ENCODE results near the gene AIP. TPM values are rescaled to one million over a fixed set of nuclear protein-coding genes. Genes with fewer than 3 reads are reported as not detected.

AIP gene
- total and polyA plus RNA-seq, 2 donors from 2014 or later: 61.5 to 135 TPM

DNA sequence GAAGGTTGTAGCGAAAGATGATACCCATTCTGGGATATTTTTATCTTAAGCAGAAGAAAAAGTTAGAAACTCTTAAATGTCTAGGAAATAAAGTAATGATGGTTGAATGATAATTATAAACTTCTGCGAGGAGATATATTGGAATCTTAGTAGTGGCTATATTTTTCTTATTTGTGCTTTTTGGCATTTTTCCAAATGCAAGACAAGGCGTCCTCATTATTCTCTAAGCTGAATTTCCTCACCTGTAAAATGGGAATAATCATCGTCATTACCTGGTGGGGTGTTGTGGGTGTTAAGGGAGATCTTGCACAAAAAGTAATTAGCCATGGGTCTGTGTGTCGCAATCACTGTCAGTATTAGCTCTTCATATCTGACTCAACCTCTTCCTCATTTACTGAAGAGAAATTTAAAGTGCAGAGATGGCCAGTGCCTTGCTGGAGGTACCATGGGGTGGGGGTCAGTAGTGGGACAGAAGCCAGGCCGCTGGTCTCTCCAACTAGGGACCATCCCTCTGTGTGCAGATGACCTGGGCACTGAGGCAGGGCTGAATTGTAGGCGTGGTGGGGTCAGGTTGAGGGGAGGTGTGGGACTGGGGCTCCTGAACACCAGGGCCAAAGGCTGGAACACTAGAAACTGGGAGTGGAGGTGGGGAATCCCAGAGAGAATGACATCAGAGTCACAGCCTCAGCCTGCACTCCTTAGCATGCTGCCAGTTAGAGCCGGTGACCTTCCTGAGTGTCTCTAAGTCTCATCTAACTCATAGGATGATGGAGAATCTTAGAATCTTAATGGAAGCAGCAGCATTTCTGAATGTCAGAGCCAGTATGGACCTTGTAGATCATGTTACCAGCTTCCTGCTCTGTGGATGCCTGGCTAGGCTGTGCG is 18.2 kb downstream of the AIP start:
- no peak for FAIRE-seq

DNA sequence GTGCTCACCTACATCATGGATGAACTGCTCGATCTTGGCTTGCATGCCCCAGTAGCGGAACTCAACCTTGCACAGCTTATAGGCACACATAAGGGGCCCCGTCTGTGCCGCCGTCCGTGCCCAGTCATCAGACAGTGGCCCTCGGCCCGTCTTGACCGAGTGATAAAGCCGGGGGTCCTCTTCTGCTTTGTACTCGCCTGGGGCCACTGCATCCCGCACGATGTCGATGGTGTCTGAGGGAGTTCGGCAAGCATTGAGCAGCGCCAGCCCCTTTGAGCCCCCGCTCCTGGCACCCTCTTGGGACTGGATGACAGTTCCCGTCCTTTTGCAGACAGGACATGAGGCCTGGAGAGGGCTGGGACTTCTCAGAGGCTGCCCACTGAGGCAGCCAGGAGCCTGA is 19.0 kb downstream of the AIP start:
- DNase-seq (peak in 2 of 5 donors; percentile 33 to 79), FAIRE-seq (no peak)
- no peak overlapping the region for H3K27ac ChIP-seq (ENCODE audit: low read depth in 2 of 2, low read length in 2 of 2)
- TF ChIP-seq, protein P1, sequence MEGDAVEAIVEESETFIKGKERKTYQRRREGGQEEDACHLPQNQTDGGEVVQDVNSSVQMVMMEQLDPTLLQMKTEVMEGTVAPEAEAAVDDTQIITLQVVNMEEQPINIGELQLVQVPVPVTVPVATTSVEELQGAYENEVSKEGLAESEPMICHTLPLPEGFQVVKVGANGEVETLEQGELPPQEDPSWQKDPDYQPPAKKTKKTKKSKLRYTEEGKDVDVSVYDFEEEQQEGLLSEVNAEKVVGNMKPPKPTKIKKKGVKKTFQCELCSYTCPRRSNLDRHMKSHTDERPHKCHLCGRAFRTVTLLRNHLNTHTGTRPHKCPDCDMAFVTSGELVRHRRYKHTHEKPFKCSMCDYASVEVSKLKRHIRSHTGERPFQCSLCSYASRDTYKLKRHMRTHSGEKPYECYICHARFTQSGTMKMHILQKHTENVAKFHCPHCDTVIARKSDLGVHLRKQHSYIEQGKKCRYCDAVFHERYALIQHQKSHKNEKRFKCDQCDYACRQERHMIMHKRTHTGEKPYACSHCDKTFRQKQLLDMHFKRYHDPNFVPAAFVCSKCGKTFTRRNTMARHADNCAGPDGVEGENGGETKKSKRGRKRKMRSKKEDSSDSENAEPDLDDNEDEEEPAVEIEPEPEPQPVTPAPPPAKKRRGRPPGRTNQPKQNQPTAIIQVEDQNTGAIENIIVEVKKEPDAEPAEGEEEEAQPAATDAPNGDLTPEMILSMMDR (IDR thresholded peaks at IDR 0.05; ENCODE audit: borderline replicate concordance, extremely low read depth, insufficient read depth): no peak
- H3K9me3 ChIP-seq (ENCODE audit: control insufficient read depth in 2 of 3, insufficient read depth in 1 of 3, low read length in 3 of 3): no peaks in the 10 kb centered on the region
- H3K36me3 ChIP-seq (ENCODE audit: control insufficient read depth in 2 of 3, insufficient read depth in 3 of 3, low read length in 3 of 3): peaks cover 0 to 15% (median 11%) of the 10 kb centered on the region in 3 donors
- H3K9ac ChIP-seq (ENCODE audit: low read length in 3 of 3): no peak overlapping the region
- H3K27me3 ChIP-seq (ENCODE audit: control insufficient read depth, insufficient read depth, low read length): no peaks in the 10 kb centered on the region
- H3K4me1 ChIP-seq (ENCODE audit: control insufficient read depth in 2 of 3, insufficient read depth in 2 of 3, low read depth in 1 of 3, low read length in 3 of 3): peaks cover 0 to 20% (median 18%) of the 10 kb centered on the region in 3 donors
- intact Hi-C loops (cut with DNase I): no loop called here
- H3K4me3 ChIP-seq (ENCODE audit: low read length in 3 of 3): no peak overlapping the region

More for the DNA sequence above, 18.2 kb downstream of the AIP start:
- H3K27ac ChIP-seq (ENCODE audit: low read depth in 2 of 2, low read length in 2 of 2): no peak overlapping the region
- intact Hi-C loops (cut with DNase I): no loop called here
- no peak overlapping the region for H3K4me3 ChIP-seq (ENCODE audit: low read length in 3 of 3)
- TF ChIP-seq, protein P1 (IDR thresholded peaks at IDR 0.05; ENCODE audit: borderline replicate concordance, extremely low read depth, insufficient read depth): no peak
- no peaks in the 10 kb centered on the region for H3K9me3 ChIP-seq (ENCODE audit: control insufficient read depth in 2 of 3, insufficient read depth in 1 of 3, low read length in 3 of 3)
- peaks cover 0 to 12% (median 11%) of the 10 kb centered on the region in 3 donors for H3K4me1 ChIP-seq (ENCODE audit: control insufficient read depth in 2 of 3, insufficient read depth in 2 of 3, low read depth in 1 of 3, low read length in 3 of 3)
- peaks cover 0 to 11% (median 9%) of the 10 kb centered on the region in 3 donors for H3K36me3 ChIP-seq (ENCODE audit: control insufficient read depth in 2 of 3, insufficient read depth in 3 of 3, low read length in 3 of 3)
- no peaks in the 10 kb centered on the region for H3K27me3 ChIP-seq (ENCODE audit: control insufficient read depth, insufficient read depth, low read length)
- peak in 1 of 5 donors; percentile 53 for DNase-seq
- H3K9ac ChIP-seq (ENCODE audit: low read length in 3 of 3): no peak overlapping the region

DNA sequence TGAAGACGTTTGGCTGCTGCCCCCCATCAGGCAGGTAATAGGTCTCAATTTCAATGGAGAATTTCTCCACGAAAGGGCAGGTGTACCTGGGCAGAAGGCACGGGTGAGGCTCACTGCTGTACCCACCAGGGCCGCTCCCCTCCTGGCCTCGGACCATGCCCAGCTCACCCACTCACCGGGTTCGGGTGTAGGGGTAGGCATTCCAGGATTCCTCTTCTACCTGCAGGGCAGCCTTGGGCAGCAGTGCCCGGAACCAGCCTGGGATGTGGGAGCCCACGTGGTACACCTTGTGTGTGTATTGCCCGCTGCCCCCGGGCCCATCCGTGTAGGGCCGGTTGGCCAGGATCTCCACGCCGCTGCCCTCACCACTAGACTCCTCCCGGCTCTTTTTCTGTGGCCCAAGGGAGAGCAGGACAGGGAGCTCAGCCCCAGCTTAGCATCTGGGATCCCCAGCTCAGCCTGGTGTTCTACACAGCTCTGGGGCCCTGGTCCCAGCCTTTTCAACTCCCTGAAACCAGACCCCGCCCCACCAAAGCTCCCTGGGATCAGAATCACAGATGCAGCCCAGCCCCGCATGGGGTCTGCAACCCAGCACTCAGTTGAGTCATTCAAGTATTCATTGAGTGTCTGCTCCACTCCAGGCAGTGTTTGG is 19.6 kb downstream of the AIP start:
- Histone ChIP-seq H3K9me3 (ENCODE audit: control insufficient read depth in 2 of 3, insufficient read depth in 1 of 3, low read length in 3 of 3) (no peaks in the 10 kb centered on the region), H3K27me3 (ENCODE audit: control insufficient read depth, insufficient read depth, low read length) (no peaks in the 10 kb centered on the region), H3K9ac (ENCODE audit: low read length in 3 of 3) (no peak overlapping the region), H3K4me3 (ENCODE audit: low read length in 3 of 3) (no peak overlapping the region), H3K36me3 (ENCODE audit: control insufficient read depth in 2 of 3, insufficient read depth in 3 of 3, low read length in 3 of 3) (peaks cover 0 to 15% (median 11%) of the 10 kb centered on the region in 3 donors), H3K27ac (ENCODE audit: low read depth in 2 of 2, low read length in 2 of 2) (no peak overlapping the region), H3K4me1 (ENCODE audit: control insufficient read depth in 2 of 3, insufficient read depth in 2 of 3, low read depth in 1 of 3, low read length in 3 of 3) (peaks cover 0 to 24% (median 21%) of the 10 kb centered on the region in 3 donors)
- intact Hi-C loops (cut with DNase I): no loop called here
- FAIRE-seq (no peak), DNase-seq (peak in 1 of 5 donors; percentile 31)
- TF ChIP-seq, protein P1 (IDR thresholded peaks at IDR 0.05; ENCODE audit: borderline replicate concordance, extremely low read depth, insufficient read depth): no peak

Data from kidney (tissue), 14 donors.